Heart left ventricle (tissue), 16 donors: ENCODE data around the gene CD86. TPM values are rescaled to one million over a fixed set of nuclear protein-coding genes. Genes with fewer than 3 reads are reported as not detected.

Experiments used
- ATAC-seq, 4 donors: fragments of 200-7000 bp; cut with Tn5 transposase; one replicate each; pipeline ENCODE4 v1.9.1; 2020 to 2022; ENCODE audit warnings: moderate library complexity in 4 of 4, mild to moderate bottlenecking in 3 of 4, moderate number of reproducible peaks in 1 of 4
- DNase-seq, 5 donors: peaks; one replicate each; pipeline ENCODE4 v3.0.0-alpha.2; 2020
- H3K27ac ChIP-seq, 12 donors: fragments of 200-600 bp; sonication (generic) in 4 of 12; one replicate each; pipeline versions ENCODE4 v1.5.0 to v1.8.0; 2016 to 2022; ENCODE audit warnings: mild to moderate bottlenecking in 2 of 12
- H3K27me3 ChIP-seq, 9 donors: fragments of 200-600 bp; sonication (generic) in 2 of 9; one replicate each; pipeline versions ENCODE4 v1.5.1 to v1.8.0; 2016 to 2022; ENCODE audit warnings: mild to moderate bottlenecking in 3 of 9
- H3K36me3 ChIP-seq, 9 donors: fragments of 200-600 bp; sonication (generic) in 2 of 9; one replicate each; pipeline versions ENCODE4 v1.5.0 to v1.8.0; 2018 to 2022; ENCODE audit warnings: mild to moderate bottlenecking in 2 of 9
- H3K4me1 ChIP-seq, 12 donors: fragments of 200-600 bp; sonication (generic) in 4 of 12; one replicate each; pipeline versions ENCODE4 v1.5.0 to v1.8.0; 2016 to 2022; ENCODE audit warnings: mild to moderate bottlenecking in 3 of 12
- H3K4me3 ChIP-seq, 12 donors: fragments of 200-600 bp; sonication (generic) in 4 of 12; one replicate each; pipeline versions ENCODE4 v1.5.0 to v1.8.0; 2017 to 2022; ENCODE audit warnings: mild to moderate bottlenecking in 9 of 12, moderate library complexity in 4 of 12
- H3K9me3 ChIP-seq, 12 donors: fragments of 200-600 bp; sonication (generic) in 4 of 12; one replicate each; pipeline versions ENCODE4 v1.5.0 to v1.8.0; 2016 to 2022; ENCODE audit warnings: mild to moderate bottlenecking in 1 of 12
- CTCF ChIP-seq, 12 donors: fragments of 200-600 bp; sonication (generic) in 4 of 12; IDR thresholded peaks; one replicate each; pipeline versions ENCODE4 v1.5.0 to v1.8.0; 2018 to 2022; ENCODE audit warnings: antibody characterized with exemption in 12 of 12, mild to moderate bottlenecking in 5 of 12
- POLR2A ChIP-seq, 2 donors: fragments of 450-650 bp; IDR thresholded peaks; one replicate each; pipeline ENCODE4 v1.6.1; 2017; ENCODE audit warnings: antibody characterized with exemption in 2 of 2, mild to moderate bottlenecking in 2 of 2, moderate library complexity in 2 of 2
- WGBS, 4 donors: extraction: QIAGEN DNeasy Blood & Tissue Kit in 2 of 4; methylation state at CpG; one replicate each; pipeline versions ENCODE4 v1.1.5 to v1.1.7; 2013 to 2018; 5-methylcytosine and 5-hydroxymethylcytosine counted together
- intact Hi-C, 10 donors: fragments of 100-400 bp; cut with DNase I; formaldehyde crosslinking; loops; one replicate each; pipeline versions ENCODE4 v1.11.1 to v1.14.2; 2022
- polyA plus RNA-seq, 2 donors: library from polyadenylated mRNA; stranded (reverse); fragments of 200-250 nt; gene quantifications; one replicate each; pipeline ENCODE4 v1.2.3, GENCODE V29; 2013
- total RNA-seq, 9 donors: library from RNA; depleted of rRNA in 2 of 9; stranded (reverse); fragments of >200 nt in 2 of 9; fragmentation: NEBNext Ultra II Directional in 3 of 9; extraction: Animal tissue kit (Norgen Biotek cat#: 25700) in 3 of 9; gene quantifications; one replicate each; pipeline versions ENCODE4 v1.1.0 to v1.2.4, GENCODE V29; 2016 to 2023
- donor health status: ischemic (EF 13 %, LVEDD 7.1; RV severe dilation, severe dysfunction).
- donor health status: healthy with polysubstance abuse.
- donor health status: DM: no; HTN: yes; CAD: no.
- donor health status: DM: no; HTN: no; CAD: no.
- donor health status: ischemic (EF 25% LVEDD 6.9; RV normal size, moderate dysfunction).
- donor health status: ischemic (EF 25% LVEDD 5.7; RV mildly dilated, moderate dysfunction).
- donor health status: healthy.
- donor health status: DM: yes; HTN: yes; CAD: no.
- donor health status: ischemic (EF 35%, LVEDD 5.7; RV mildly dilated, moderate dysfunction).
- donor health status: nonischemic (EF 11% LVEDD 7.7; RV severe dilation, severe dysfunction).
- donor health status: DM: yes; HTN: yes; CAD: no.
- donor health status: PGD.
- donor health status: ischemic (EF 29% LVEDD 5.4; RV normal size, mild dysfunction).
- donor health status: nonischemic (EF 23%, LVEDD 6.1; RV moderate dilation, normal function).

The CD86 gene
- total and polyA plus RNA-seq, 11 donors, result 0.38 to 30.0 (median 1.6) TPM

DNA sequence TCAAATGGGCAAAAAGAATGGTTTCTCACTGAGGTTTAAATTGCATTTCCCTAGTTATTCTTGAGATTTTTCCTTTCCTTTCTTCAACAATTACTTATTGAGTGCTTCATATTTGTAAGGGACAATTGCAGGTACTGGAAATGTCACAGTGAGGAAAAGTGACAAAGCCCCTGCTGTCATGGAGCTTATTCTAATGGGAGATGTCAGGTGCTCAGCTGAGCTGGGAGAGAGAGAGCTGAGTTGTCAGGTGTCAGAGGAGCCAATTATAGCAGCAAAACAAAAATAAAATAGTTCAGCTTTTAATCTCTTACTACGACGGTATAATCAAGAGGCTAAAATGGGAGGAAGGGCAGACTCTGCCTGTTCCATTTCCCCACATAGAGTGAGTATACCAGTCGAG is 42.0 kb downstream of the CD86 start:
- 20 to 35% (median 29%) methylated on average over 3 of the region's 3 CpGs for WGBS, 4 donors
- DNase-seq (no peak), ATAC-seq (peak in 1 of 4 donors; percentile 66)
- no peak overlapping the region for H3K27ac ChIP-seq
- no peak overlapping the region for H3K4me3 ChIP-seq
- intact Hi-C loops, result no loop called here
- H3K4me1 ChIP-seq, result peaks cover 0 to 14% (median 0%) of the 10 kb centered on the region in 12 donors
- peaks cover 0 to 9% (median 0%) of the 10 kb centered on the region in 9 donors for H3K36me3 ChIP-seq
- no peak for TF ChIP-seq CTCF (IDR thresholded peaks at IDR 0.05)
- TF ChIP-seq POLR2A (IDR thresholded peaks at IDR 0.05), result no peak
- H3K27me3 ChIP-seq, result peaks cover 0 to 11% (median 0%) of the 10 kb centered on the region in 9 donors
- no peaks in the 10 kb centered on the region for H3K9me3 ChIP-seq

GRCh38 chr3:122098611-122099010 is 43.4 kb downstream of the CD86 start:
- H3K27ac ChIP-seq, result no peak overlapping the region
- DNase-seq, result no peak
- no peak for ATAC-seq
- H3K4me1 ChIP-seq, result peaks cover 0 to 6% (median 0%) of the 10 kb centered on the region in 12 donors
- intact Hi-C loops, result no loop called here
- TF ChIP-seq POLR2A (IDR thresholded peaks at IDR 0.05) (no peak), CTCF (IDR thresholded peaks at IDR 0.05) (no peak)
- peaks cover 0 to 5% (median 0%) of the 10 kb centered on the region in 9 donors for H3K36me3 ChIP-seq
- H3K27me3 ChIP-seq, result peaks cover 0 to 11% (median 0%) of the 10 kb centered on the region in 9 donors
- no peak overlapping the region for H3K4me3 ChIP-seq
- H3K9me3 ChIP-seq, result no peaks in the 10 kb centered on the region
- WGBS, 4 donors, result 92 to 97% (median 96%) methylated on average over 2 of the region's 2 CpGs

- intact Hi-C loops, result no loop called here
- H3K27ac ChIP-seq, result no peak overlapping the region
- H3K36me3 ChIP-seq, result no peaks in the 10 kb centered on the region
- WGBS, 4 donors, result 86 to 90% (median 90%) methylated on average over 2 of the region's 2 CpGs
- DNase-seq (no peak), ATAC-seq (no peak)
- no peak for TF ChIP-seq POLR2A (IDR thresholded peaks at IDR 0.05)
- no peaks in the 10 kb centered on the region for H3K9me3 ChIP-seq
- peaks cover 0 to 6% (median 0%) of the 10 kb centered on the region in 12 donors for H3K4me1 ChIP-seq
- H3K4me3 ChIP-seq, result no peak overlapping the region
- H3K27me3 ChIP-seq, result peaks cover 0 to 11% (median 0%) of the 10 kb centered on the region in 9 donors
These were observed 44.1 kb downstream of the CD86 start for GRCh38 chr3:122099255-122099654.

GRCh38 chr3:122100083-122100482 is 44.9 kb downstream of the CD86 start:
- DNase-seq (no peak), ATAC-seq (no peak)
- no peak overlapping the region for H3K27ac ChIP-seq
- 72 to 79% (median 77%) methylated on average over 1 of the region's 1 CpG for whole genome bisulfite sequencing, 4 donors
- H3K27me3 ChIP-seq, result peaks cover 0 to 11% (median 0%) of the 10 kb centered on the region in 9 donors
- H3K9me3 ChIP-seq, result no peaks in the 10 kb centered on the region
- TF ChIP-seq CTCF (IDR thresholded peaks at IDR 0.05) (no peak), POLR2A (IDR thresholded peaks at IDR 0.05) (no peak)
- H3K4me1 ChIP-seq, result peaks cover 0 to 6% (median 0%) of the 10 kb centered on the region in 12 donors
- no peak overlapping the region for H3K4me3 ChIP-seq
- intact Hi-C loops, result loop anchor here in 6 of 10 donors (2.0 to 10.0 kb wide), 3 partner anchors 155 to 163 kb away; no protein-coding TSS in a partner anchor
- no peaks in the 10 kb centered on the region for H3K36me3 ChIP-seq
